IMR-90 (cell line): Measurements from ENCODE around the gene AOPEP. TPM values are rescaled to one million over a fixed set of nuclear protein-coding genes. Genes with fewer than 3 reads are reported as not detected.
A peak's percentile ranks its signal among the peaks of the same experiment; 100 is the strongest.

Experiments used
- ATAC-seq: fragments of 200-7000 bp; cut with Tn5 transposase; 2 replicates; pipeline ENCODE4 v1.9.1; 2020; ENCODE audit warnings: low read depth, mild to moderate bottlenecking, moderate library complexity
- BruUV-seq: library from RNA; stranded (reverse); fragments of 400-500 nt; replicated peaks from 2 replicates; lab custom pipeline; 2021; lab: Mats Ljungman, UMichigan
- CTCF ChIA-PET: fragments of 300-600 bp; formaldehyde crosslinking; extraction: SDS; loops from one replicate; lab custom pipeline; 2021; ENCODE audit warnings: antibody characterized with exemption; lab: Yijun Ruan, JAX
- POLR2A ChIA-PET: fragments of 300-600 bp; sonication (Branson Sonifier 250); formaldehyde crosslinking; loops from one replicate; lab custom pipeline; 2022; ENCODE audit warnings: antibody characterized with exemption; ENCODE audit not compliant: unreplicated experiment; lab: Charles Lee
- DNase-seq: peaks from one replicate; pipeline ENCODE4 v3.0.0; 2013
- H2AFZ ChIP-seq: replicated peaks from 2 replicates; pipeline ENCODE3; 2013; ENCODE audit warnings: low read length, mild to moderate bottlenecking; ENCODE audit not compliant: poor library complexity
- H2AK5ac ChIP-seq: 2 replicates; pipeline ENCODE4 v1.6.1; 2013; ENCODE audit warnings: low read depth, low read length, inconsistent platforms
- H2AK9ac ChIP-seq: replicated peaks from 2 replicates; pipeline ENCODE3; 2013; ENCODE audit warnings: mild to moderate bottlenecking, low read depth, low read length, moderate library complexity; ENCODE audit not compliant: poor library complexity
- H2BK120ac ChIP-seq: 2 replicates; pipeline ENCODE4 v1.6.1; 2013; ENCODE audit warnings: low read depth, low read length, inconsistent platforms
- H2BK15ac ChIP-seq: 3 replicates; pipeline ENCODE4 v1.6.1; 2013; ENCODE audit warnings: low read depth, low read length, inconsistent platforms
- H2BK20ac ChIP-seq: 2 replicates; pipeline ENCODE4 v1.6.1; 2013; ENCODE audit warnings: low read depth, mild to moderate bottlenecking, inconsistent platforms, low read length, moderate library complexity
- H2BK5ac ChIP-seq: 2 replicates; pipeline ENCODE4 v1.6.1; 2013; ENCODE audit warnings: mild to moderate bottlenecking, low read depth, low read length, inconsistent platforms; ENCODE audit not compliant: poor library complexity, severe bottlenecking
- H3K14ac ChIP-seq: replicated peaks from 2 replicates; pipeline ENCODE4 v1.6.1; 2013; ENCODE audit warnings: low read depth, low read length, inconsistent platforms
- H3K18ac ChIP-seq: 2 replicates; pipeline ENCODE4 v1.6.1; 2013; ENCODE audit warnings: low read depth, low read length, control low read depth
- H3K23ac ChIP-seq: 2 replicates; pipeline ENCODE4 v1.6.1; 2013; ENCODE audit warnings: low read depth, low read length, inconsistent platforms
- H3K27ac ChIP-seq: 2 replicates; pipeline ENCODE4 v1.5.1; 2013; ENCODE audit warnings: mild to moderate bottlenecking, control low read depth, low read length; ENCODE audit not compliant: insufficient read depth
- H3K27me3 ChIP-seq: 2 replicates; pipeline ENCODE4 v1.6.1; 2013; ENCODE audit warnings: low read length; ENCODE audit not compliant: control insufficient read depth, insufficient read depth
- H3K36me3 ChIP-seq: 2 replicates; pipeline ENCODE4 v1.6.1; 2013; ENCODE audit warnings: low read length, mixed read lengths; ENCODE audit not compliant: control insufficient read depth, insufficient read depth
- H3K4ac ChIP-seq: 2 replicates; pipeline ENCODE4 v1.6.1; 2013; ENCODE audit warnings: low read depth, low read length, inconsistent platforms
- H3K4me1 ChIP-seq: 2 replicates; pipeline ENCODE4 v1.6.1; 2013; ENCODE audit warnings: low read length, mixed read lengths; ENCODE audit not compliant: control insufficient read depth, insufficient read depth
- H3K4me2 ChIP-seq: 2 replicates; pipeline ENCODE4 v1.6.1; 2013; ENCODE audit warnings: low read depth, mild to moderate bottlenecking, control low read depth, low read length, moderate library complexity
- H3K4me3 ChIP-seq: 2 replicates; pipeline ENCODE4 v1.5.1; 2013; ENCODE audit warnings: low read depth, mild to moderate bottlenecking, control low read depth, low read length, moderate library complexity; ENCODE audit not compliant: insufficient read depth
- H3K56ac ChIP-seq: 2 replicates; pipeline ENCODE4 v1.6.1; 2013; ENCODE audit warnings: low read length, inconsistent platforms; ENCODE audit not compliant: insufficient read depth; ENCODE audit errors: extremely low read depth
- H3K79me1 ChIP-seq, 2 experiments: 2 replicates each; pipeline ENCODE4 v1.6.1; 2013; ENCODE audit warnings: low read length in 2 of 2, inconsistent platforms in 1 of 2, low read depth in 1 of 2
- H3K9ac ChIP-seq: 2 replicates; pipeline ENCODE4 v1.6.1; 2013; ENCODE audit warnings: low read depth, low read length, control low read depth
- H3K9me1 ChIP-seq: 2 replicates; pipeline ENCODE4 v1.6.1; 2013; ENCODE audit warnings: low read length, inconsistent platforms; ENCODE audit not compliant: insufficient read depth
- H3K9me3 ChIP-seq: 2 replicates; pipeline ENCODE4 v1.6.1; 2013; ENCODE audit warnings: low read length; ENCODE audit not compliant: control insufficient read depth, insufficient read depth
- H4K20me1 ChIP-seq: 2 replicates; pipeline ENCODE4 v1.6.1; 2013; ENCODE audit warnings: low read length, inconsistent platforms; ENCODE audit not compliant: insufficient read depth
- H4K5ac ChIP-seq: 2 replicates; pipeline ENCODE4 v1.6.1; 2013; ENCODE audit warnings: mild to moderate bottlenecking, low read depth, low read length, control low read depth
- H4K8ac ChIP-seq, 2 experiments: 2 replicates each; pipeline ENCODE4 v1.6.1; 2013; ENCODE audit warnings: low read depth in 2 of 2, low read length in 2 of 2, control low read depth in 1 of 2, inconsistent platforms in 1 of 2
- H4K91ac ChIP-seq: 2 replicates; pipeline ENCODE4 v1.6.1; 2013; ENCODE audit warnings: low read depth, low read length, inconsistent platforms; ENCODE audit not compliant: insufficient read depth
- BHLHE40 ChIP-seq: fragments of 150-350 bp; IDR thresholded peaks from 2 replicates; pipeline ENCODE4 v1.6.1; 2016; ENCODE audit warnings: mild to moderate bottlenecking, low read depth, low read length
- CEBPB ChIP-seq: IDR thresholded peaks from 2 replicates; pipeline ENCODE4 v1.6.1; 2012; ENCODE audit warnings: low read depth, low read length, improper control_type of control experiment
- CHD1 ChIP-seq: IDR thresholded peaks from 2 replicates; pipeline ENCODE4 v1.6.1; 2012; ENCODE audit warnings: low read depth, low read length, improper control_type of control experiment
- FOS ChIP-seq: fragments of 150-350 bp; IDR thresholded peaks from 2 replicates; pipeline ENCODE4 v1.6.1; 2016; ENCODE audit warnings: low read depth, low read length
- MAFK ChIP-seq: IDR thresholded peaks from 2 replicates; pipeline ENCODE4 v1.6.1; 2012; ENCODE audit warnings: low read depth, low read length, improper control_type of control experiment
- MAZ ChIP-seq: IDR thresholded peaks from 2 replicates; pipeline ENCODE4 v1.6.1; 2012; ENCODE audit warnings: low read depth, mild to moderate bottlenecking, low read length, improper control_type of control experiment, moderate library complexity, borderline replicate concordance
- MXI1 ChIP-seq: IDR thresholded peaks from 2 replicates; pipeline ENCODE4 v1.6.1; 2012; ENCODE audit warnings: low read depth, mild to moderate bottlenecking, low read length, moderate library complexity, borderline replicate concordance
- NFE2L2 ChIP-seq: fragments of 150-350 bp; IDR thresholded peaks from 2 replicates; pipeline ENCODE4 v1.6.1; 2016; ENCODE audit warnings: low read depth, mild to moderate bottlenecking, low read length
- POLR2A ChIP-seq: IDR thresholded peaks from 2 replicates; pipeline ENCODE4 v1.6.1; 2012; ENCODE audit warnings: mild to moderate bottlenecking, low read depth, low read length
- RAD21 ChIP-seq: IDR thresholded peaks from 2 replicates; pipeline ENCODE4 v1.6.1; 2012; ENCODE audit warnings: low read length, improper control_type of control experiment
- RCOR1 ChIP-seq: IDR thresholded peaks from 2 replicates; pipeline ENCODE4 v1.6.1; 2012; ENCODE audit warnings: mild to moderate bottlenecking, low read length, improper control_type of control experiment; ENCODE audit not compliant: insufficient replicate concordance
- RFX5 ChIP-seq: IDR thresholded peaks from 2 replicates; pipeline ENCODE4 v1.8.0; 2012; ENCODE audit warnings: low read depth, mild to moderate bottlenecking, low read length, moderate library complexity
- SMC3 ChIP-seq: fragments of 150-350 bp; IDR thresholded peaks from 2 replicates; pipeline ENCODE4 v1.6.1; 2016; ENCODE audit warnings: low read depth, mild to moderate bottlenecking, antibody characterized with exemption, low read length, moderate library complexity
- USF2 ChIP-seq: fragments of 150-350 bp; IDR thresholded peaks from 2 replicates; pipeline ENCODE4 v1.6.1; 2017; ENCODE audit warnings: mild to moderate bottlenecking, antibody characterized with exemption, low read length, low read depth
- WGBS, 2 experiments: methylation state at CpG; one replicate each; pipeline versions ENCODE4 v1.1.5 to v1.1.7; 2013; ENCODE audit warnings: missing lambda C conversion rate in 2 of 2; ENCODE audit not compliant: insufficient read length in 1 of 2; ENCODE audit errors: extremely low coverage in 2 of 2; 5-methylcytosine and 5-hydroxymethylcytosine counted together
- dilution Hi-C: fragments of 300-500 bp; cut with HindIII; formaldehyde crosslinking; loops from one replicate; pipeline ENCODE4 v1.14.3; 2018; ENCODE audit warnings: low sequenced_read_pairs; ENCODE audit not compliant: unreplicated experiment
- in situ Hi-C: fragments of 300-500 bp; cut with MboI; formaldehyde crosslinking; loops from 3 replicates; pipeline ENCODE4 v1.14.3; 2019; ENCODE audit warnings: low sequenced_read_pairs, inconsistent platforms, mixed read lengths
- intact Hi-C: fragments of 100-400 bp; cut with micrococcal nuclease; formaldehyde crosslinking; loops from 2 replicates; pipeline ENCODE4 v1.10.0; 2022
- polyA plus RNA-seq, 3 experiments: library from polyadenylated mRNA; depleted of rRNA; stranded (reverse); fragments of >200 nt; gene quantifications; 2 replicates each; pipeline ENCODE4 v1.2.3, GENCODE V29; 2012; ENCODE audit warnings: low replicate concordance in 1 of 3
- total RNA-seq: library from RNA; depleted of rRNA; stranded (reverse); fragments of >200 nt; gene quantifications from 2 replicates; pipeline ENCODE4 v1.2.3, GENCODE V29; 2012
- TF ChIP-seq, protein P1 (sequence below): conservative IDR thresholded peaks from 2 replicates; pipeline ENCODE4 v1.5.1; 2012; ENCODE audit warnings: mild to moderate bottlenecking, low read depth, low read length, improper control_type of control experiment
- TF ChIP-seq, protein P2 (sequence below): fragments of 150-350 bp; IDR thresholded peaks from 2 replicates; pipeline ENCODE4 v1.6.1; 2016; ENCODE audit warnings: low read depth, mild to moderate bottlenecking, low read length, moderate library complexity, borderline replicate concordance

Gene AOPEP
- total and polyA plus RNA-seq, 2 of the 4 experiments (the other 2 are of a cell fraction), result 34.9 to 38.7 TPM

- Histone ChIP-seq H3K14ac (0 out of 2 replicates have a peak overlapping the region, but pooled peaks have one; percentile 34), H4K91ac (no peak overlapping the region), H4K5ac (peak overlapping the region; percentile 65; the same call in 1 of the 2 replicates), H3K18ac (no peak overlapping the region), H3K4ac (peak overlapping the region; percentile 42; the same call in 1 of the 2 replicates), H3K4me3 (no peak overlapping the region), H2AK9ac (no peak overlapping the region), H3K9ac (no peak overlapping the region), H2AK5ac (peak overlapping the region; percentile 37; the same call in 1 of the 2 replicates), H3K56ac (no peak overlapping the region), H2BK120ac (no peak overlapping the region), H3K79me1 (peaks cover 17 to 58% of the 10 kb centered on the region in 2 experiments), H3K27me3 (no peaks in the 10 kb centered on the region), H4K8ac (no peak overlapping the region; a peak in 1 of 4 replicates), H3K9me3 (no peaks in the 10 kb centered on the region), H2AFZ (no peak overlapping the region), H2BK5ac (peak overlapping the region; percentile 48), H3K4me1 (peaks cover 17% of the 10 kb centered on the region), H3K36me3 (peaks cover 25% of the 10 kb centered on the region), H3K9me1 (peaks cover 20% of the 10 kb centered on the region), H3K27ac (no peak overlapping the region), H3K23ac (peak overlapping the region; percentile 35), H3K4me2 (no peak overlapping the region), H2BK15ac (no peak overlapping the region), H4K20me1 (peaks cover 6% of the 10 kb centered on the region; the same call in 1 of the 2 replicates), H2BK20ac (no peak overlapping the region)
- BruUV-seq, result no TSS peak
- dilution Hi-C loops (no loop called here), in situ Hi-C loops (no loop called here), intact Hi-C loops (no loop called here)
- DNase-seq (no peak), ATAC-seq (no peak)
- ChIA-PET POLR2A (interaction anchor here (0.6 kb wide), 1 partner anchor 46 kb away, joined by 7 read pairs; no protein-coding TSS in a partner anchor), CTCF (no interaction called here)
- TF ChIP-seq MAZ (no peak), BHLHE40 (no peak), POLR2A (no peak), MXI1 (no peak), RCOR1 (no peak), MAFK (no peak), NFE2L2 (no peak), CHD1 (no peak), RAD21 (no peak), USF2 (no peak), FOS (no peak), CEBPB (no peak), SMC3 (no peak), RFX5 (no peak)
- TF ChIP-seq, protein P1, sequence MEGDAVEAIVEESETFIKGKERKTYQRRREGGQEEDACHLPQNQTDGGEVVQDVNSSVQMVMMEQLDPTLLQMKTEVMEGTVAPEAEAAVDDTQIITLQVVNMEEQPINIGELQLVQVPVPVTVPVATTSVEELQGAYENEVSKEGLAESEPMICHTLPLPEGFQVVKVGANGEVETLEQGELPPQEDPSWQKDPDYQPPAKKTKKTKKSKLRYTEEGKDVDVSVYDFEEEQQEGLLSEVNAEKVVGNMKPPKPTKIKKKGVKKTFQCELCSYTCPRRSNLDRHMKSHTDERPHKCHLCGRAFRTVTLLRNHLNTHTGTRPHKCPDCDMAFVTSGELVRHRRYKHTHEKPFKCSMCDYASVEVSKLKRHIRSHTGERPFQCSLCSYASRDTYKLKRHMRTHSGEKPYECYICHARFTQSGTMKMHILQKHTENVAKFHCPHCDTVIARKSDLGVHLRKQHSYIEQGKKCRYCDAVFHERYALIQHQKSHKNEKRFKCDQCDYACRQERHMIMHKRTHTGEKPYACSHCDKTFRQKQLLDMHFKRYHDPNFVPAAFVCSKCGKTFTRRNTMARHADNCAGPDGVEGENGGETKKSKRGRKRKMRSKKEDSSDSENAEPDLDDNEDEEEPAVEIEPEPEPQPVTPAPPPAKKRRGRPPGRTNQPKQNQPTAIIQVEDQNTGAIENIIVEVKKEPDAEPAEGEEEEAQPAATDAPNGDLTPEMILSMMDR, result no peak
- TF ChIP-seq, protein P2, sequence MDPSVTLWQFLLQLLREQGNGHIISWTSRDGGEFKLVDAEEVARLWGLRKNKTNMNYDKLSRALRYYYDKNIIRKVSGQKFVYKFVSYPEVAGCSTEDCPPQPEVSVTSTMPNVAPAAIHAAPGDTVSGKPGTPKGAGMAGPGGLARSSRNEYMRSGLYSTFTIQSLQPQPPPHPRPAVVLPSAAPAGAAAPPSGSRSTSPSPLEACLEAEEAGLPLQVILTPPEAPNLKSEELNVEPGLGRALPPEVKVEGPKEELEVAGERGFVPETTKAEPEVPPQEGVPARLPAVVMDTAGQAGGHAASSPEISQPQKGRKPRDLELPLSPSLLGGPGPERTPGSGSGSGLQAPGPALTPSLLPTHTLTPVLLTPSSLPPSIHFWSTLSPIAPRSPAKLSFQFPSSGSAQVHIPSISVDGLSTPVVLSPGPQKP, result no peak
- WGBS, 2 experiments, result no CpG with 5 or more reads among the region's 5 CpGs
Measured at GRCh38 chr9:95010431-95010838, 283.9 kb downstream of the AOPEP start.
